Measurements from ENCODE around the gene EDDM3A.
"Not testable (repeated sequence)": the region's sequence is repeated elsewhere in the genome, so short reads cannot be mapped to it uniquely, and the experiment has no call there.

The EDDM3A gene

GRCh38 chr14:20733684-20734429 lies 11.8 kb upstream of the EDDM3A start:
- no peak for DNase-seq (ENCODE audit: low spot score)

GRCh38 chr14:20734430-20734806 lies 11.3 kb upstream of the EDDM3A start:
- DNase-seq (ENCODE audit: low spot score): no peak

- DNase-seq (ENCODE audit: low spot score): not testable (repeated sequence)
These were observed 7.4 kb upstream of the EDDM3A start for GRCh38 chr14:20738292-20738691.

GRCh38 chr14:20742132-20742531 lies 3.6 kb upstream of the EDDM3A start:
- DNase-seq (ENCODE audit: low spot score): no peak

- DNase-seq (ENCODE audit: low spot score): no peak
These were observed 2.1 kb upstream of the EDDM3A start for GRCh38 chr14:20743556-20743955.

- DNase-seq (ENCODE audit: low spot score): no peak
These were observed 879 bp downstream of the EDDM3A start for GRCh38 chr14:20746566-20746965.

- no peak for DNase-seq (ENCODE audit: low spot score)
These were observed 2.8 kb downstream of the EDDM3A start for GRCh38 chr14:20748439-20748838.

- no peak for DNase-seq (ENCODE audit: low spot score)
These were observed 4.5 kb downstream of the EDDM3A start for GRCh38 chr14:20750194-20750593.

- no peak for DNase-seq (ENCODE audit: low spot score)
These were observed 6.4 kb downstream of the EDDM3A start for GRCh38 chr14:20751963-20752562.

GRCh38 chr14:20754308-20754707 lies 8.6 kb downstream of the EDDM3A start:
- DNase-seq (ENCODE audit: low spot score): no peak

- no peak for DNase-seq (ENCODE audit: low spot score)
These were observed 9.3 kb downstream of the EDDM3A start for GRCh38 chr14:20755037-20755436.

GRCh38 chr14:20757965-20758364 lies 12.3 kb downstream of the EDDM3A start:
- DNase-seq (ENCODE audit: low spot score): peak; percentile 39

GRCh38 chr14:20759465-20759864 lies 13.8 kb downstream of the EDDM3A start:
- not testable (repeated sequence) for DNase-seq (ENCODE audit: low spot score)

GRCh38 chr14:20760950-20761349 lies 15.3 kb downstream of the EDDM3A start:
- DNase-seq (ENCODE audit: low spot score): no peak

GRCh38 chr14:20768593-20768892 lies 22.9 kb downstream of the EDDM3A start:
- no peak for DNase-seq (ENCODE audit: low spot score)

- DNase-seq (ENCODE audit: low spot score): no peak
These were observed 23.7 kb downstream of the EDDM3A start for GRCh38 chr14:20769421-20769820.

- no peak for DNase-seq (ENCODE audit: low spot score)
These were observed 27.0 kb downstream of the EDDM3A start for GRCh38 chr14:20772650-20773049.

GRCh38 chr14:20774258-20774824 lies 28.7 kb downstream of the EDDM3A start:
- no peak for DNase-seq (ENCODE audit: low spot score)

GRCh38 chr14:20775043-20775442 lies 29.4 kb downstream of the EDDM3A start:
- DNase-seq (ENCODE audit: low spot score): no peak

- DNase-seq (ENCODE audit: low spot score): no peak
These were observed 30.2 kb downstream of the EDDM3A start for GRCh38 chr14:20775901-20776300.

GRCh38 chr14:20781803-20782202 lies 36.1 kb downstream of the EDDM3A start:
- DNase-seq (ENCODE audit: low spot score): no peak

- peak; percentile 37 for DNase-seq (ENCODE audit: low spot score)
These were observed 36.7 kb downstream of the EDDM3A start for GRCh38 chr14:20782280-20782890.

- DNase-seq (ENCODE audit: low spot score): no peak
These were observed 41.3 kb downstream of the EDDM3A start for GRCh38 chr14:20787025-20787424.

All from CD4-positive, alpha-beta T cell treated with Interleukin-6 at 100 ng/mL for 8 hours (primary cell).